ENCODE results near the gene PDSS1. TPM values are rescaled to one million over a fixed set of nuclear protein-coding genes. Genes with fewer than 3 reads are reported as not detected.

Gene PDSS1
- total RNA-seq, 1 experiment from 2014 or later: 18.4 TPM

DNA sequence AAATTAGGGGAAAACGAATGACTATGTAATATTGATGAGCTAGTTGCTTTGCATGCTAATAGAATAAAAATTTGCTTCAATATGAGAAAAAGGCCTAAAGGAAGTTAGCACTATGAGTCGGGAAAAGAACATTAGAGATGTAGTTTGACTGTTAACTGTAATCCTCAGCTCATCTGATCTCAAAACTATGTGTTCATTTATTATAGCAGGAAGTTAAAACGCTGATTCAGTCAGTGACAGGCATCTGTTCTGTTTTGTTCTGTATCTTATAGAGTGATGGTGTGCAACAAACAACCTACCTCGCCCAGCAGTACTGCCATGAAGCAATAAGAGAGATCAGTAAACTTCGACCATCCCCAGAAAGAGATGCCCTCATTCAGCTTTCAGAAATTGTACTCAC, 48.6 kb downstream of the PDSS1 start:
- H4K91ac ChIP-seq (ENCODE audit: insufficient read length, low read depth, low read length): no peak overlapping the region
- no peak overlapping the region for H3K9ac ChIP-seq (ENCODE audit: extremely low read depth, insufficient read length, low read length)
- H4K5ac ChIP-seq (ENCODE audit: insufficient read length, low read depth, low read length): no peak overlapping the region
- Mint-ChIP-seq H3K9me3 (no peaks in the 10 kb centered on the region), H3K4me1 (peaks cover 11% of the 10 kb centered on the region in 2 experiments), H3K4me3 (no peak overlapping the region), H3K36me3 (ENCODE audit: insufficient read depth in 1 of 3, low read depth in 3 of 3) (peaks cover 18 to 54% (median 37%) of the 10 kb centered on the region in 3 experiments), H3K27ac (no peak overlapping the region), H3K27me3 (ENCODE audit: low read depth) (no peaks in the 10 kb centered on the region)
- H3T11ph ChIP-seq (ENCODE audit: low read length): no peak overlapping the region
- H3K23me2 ChIP-seq (ENCODE audit: insufficient read length, low read depth, low read length, poor library complexity, severe bottlenecking): no peaks in the 10 kb centered on the region
- no peak overlapping the region for H2AK5ac ChIP-seq (ENCODE audit: insufficient read length, low read length)
- no peaks in the 10 kb centered on the region for H3K9me3 ChIP-seq (ENCODE audit: control insufficient read depth, low read depth, low read length)
- WGBS (ENCODE audit: extremely low coverage, insufficient read length, low lambda C conversion rate): no CpG with 5 or more reads among the region's 5 CpGs
- H3K18ac ChIP-seq (ENCODE audit: insufficient read length, low read depth, low read length): no peak overlapping the region
- no peak overlapping the region for H3K56ac ChIP-seq (ENCODE audit: insufficient read length, low read depth, low read length)
- H3K79me2 ChIP-seq (ENCODE audit: insufficient read depth, low read length): no peaks in the 10 kb centered on the region
- no peaks in the 10 kb centered on the region for H4K20me1 ChIP-seq (ENCODE audit: control insufficient read depth, insufficient read depth, insufficient read length)
- no peak overlapping the region for H2BK5ac ChIP-seq (ENCODE audit: insufficient read length, low read length)
- H3K79me1 ChIP-seq (ENCODE audit: insufficient read depth, low read depth, low read length, poor library complexity, severe bottlenecking): no peaks in the 10 kb centered on the region
- H3K23ac ChIP-seq (ENCODE audit: insufficient read length, low read depth, low read length): no peak overlapping the region
- no peak overlapping the region for H4K8ac ChIP-seq (replicated peaks; ENCODE audit: insufficient read length, low read depth, low read length)
- H2BK15ac ChIP-seq (ENCODE audit: low read depth, low read length): no peak overlapping the region
- H3K4me2 ChIP-seq (ENCODE audit: insufficient read depth, insufficient read length, low read length): no peak overlapping the region
- H3K27ac ChIP-seq (ENCODE audit: insufficient read length, low read depth, low read length): no peak overlapping the region
- no peak overlapping the region for H2AFZ ChIP-seq (ENCODE audit: low read length)
- no peak overlapping the region for H2BK20ac ChIP-seq (ENCODE audit: low read depth, low read length, poor library complexity, severe bottlenecking)
- H3K14ac ChIP-seq (ENCODE audit: insufficient read depth, low read length): no peak overlapping the region
- H3K4ac ChIP-seq (ENCODE audit: low read depth, low read length): no peak overlapping the region
- TF ChIP-seq CTCF (conservative IDR thresholded peaks at IDR 0.05): no peak
- no peak for DNase-seq
- H2BK12ac ChIP-seq (ENCODE audit: insufficient read length, low read depth, low read length): no peak overlapping the region
- no peak overlapping the region for H2BK120ac ChIP-seq (ENCODE audit: low read depth, low read length, poor library complexity, severe bottlenecking)
- H3K4me1 ChIP-seq (ENCODE audit: insufficient read depth, low read length): no peaks in the 10 kb centered on the region
- H3K27me3 ChIP-seq (ENCODE audit: insufficient read depth, low read length): no peaks in the 10 kb centered on the region
